Measurements from ENCODE around the gene F10. TPM values are rescaled to one million over a fixed set of nuclear protein-coding genes. Genes with fewer than 3 reads are reported as not detected.

F10 gene
- total and polyA plus RNA-seq, 4 donors: 85.3 to 199 (median 117) TPM

DNA sequence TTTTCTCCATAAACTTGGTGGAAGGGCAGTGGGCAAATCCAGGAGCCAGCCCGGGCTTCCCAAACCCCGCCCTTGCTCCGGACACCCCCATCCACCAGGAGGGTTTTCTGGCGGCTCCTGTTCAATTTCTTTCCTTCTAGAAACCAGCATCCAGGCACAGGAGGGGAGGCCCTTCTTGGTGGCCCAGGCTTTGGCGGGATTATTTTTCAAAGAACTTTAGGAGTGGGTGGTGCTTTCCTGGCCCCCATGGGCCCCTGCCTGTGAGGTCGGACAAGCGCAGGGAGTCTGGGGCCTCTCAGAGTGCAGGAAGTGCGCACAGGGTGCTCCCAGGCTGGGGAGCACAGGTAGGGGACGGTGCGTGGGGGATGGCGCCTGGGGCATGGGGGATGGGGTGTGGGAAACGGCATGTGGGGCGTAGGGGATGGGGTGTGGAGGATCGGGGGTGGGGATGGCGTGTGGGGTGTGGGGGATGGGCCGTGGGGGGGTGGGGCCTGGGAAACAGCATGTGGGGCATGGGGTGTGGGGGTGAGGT lies 16.6 kb upstream of the F10 start:
- peak overlapping the region; percentile 85 to 97 for H3K9ac ChIP-seq (ENCODE audit: low read depth in 1 of 2, low read length in 2 of 2)
- no peaks in the 10 kb centered on the region for H3K9me3 ChIP-seq (ENCODE audit: control insufficient read depth in 4 of 4, low read length in 3 of 4)
- peaks cover 2 to 14% (median 9%) of the 10 kb centered on the region in 4 donors for H3K4me1 ChIP-seq (ENCODE audit: control insufficient read depth in 4 of 4, insufficient read depth in 4 of 4, low read length in 3 of 4)
- H3K27me3 ChIP-seq (ENCODE audit: control insufficient read depth in 4 of 4, insufficient read depth in 4 of 4, low read length in 3 of 4): no peaks in the 10 kb centered on the region
- WGBS: 21% methylated on average over 16 of the region's 16 CpGs
- DNase-seq (ENCODE audit: low spot score): no peak
- no peak for TF ChIP-seq GABPA (IDR thresholded peaks at IDR 0.05 in 1 of 2, conservative IDR thresholded peaks at IDR 0.05 in 1 of 2)
- TF ChIP-seq SP1 (IDR thresholded peaks at IDR 0.05): no peak
- no peak for TF ChIP-seq HNF4G (IDR thresholded peaks at IDR 0.05)
- TF ChIP-seq, protein P1, sequence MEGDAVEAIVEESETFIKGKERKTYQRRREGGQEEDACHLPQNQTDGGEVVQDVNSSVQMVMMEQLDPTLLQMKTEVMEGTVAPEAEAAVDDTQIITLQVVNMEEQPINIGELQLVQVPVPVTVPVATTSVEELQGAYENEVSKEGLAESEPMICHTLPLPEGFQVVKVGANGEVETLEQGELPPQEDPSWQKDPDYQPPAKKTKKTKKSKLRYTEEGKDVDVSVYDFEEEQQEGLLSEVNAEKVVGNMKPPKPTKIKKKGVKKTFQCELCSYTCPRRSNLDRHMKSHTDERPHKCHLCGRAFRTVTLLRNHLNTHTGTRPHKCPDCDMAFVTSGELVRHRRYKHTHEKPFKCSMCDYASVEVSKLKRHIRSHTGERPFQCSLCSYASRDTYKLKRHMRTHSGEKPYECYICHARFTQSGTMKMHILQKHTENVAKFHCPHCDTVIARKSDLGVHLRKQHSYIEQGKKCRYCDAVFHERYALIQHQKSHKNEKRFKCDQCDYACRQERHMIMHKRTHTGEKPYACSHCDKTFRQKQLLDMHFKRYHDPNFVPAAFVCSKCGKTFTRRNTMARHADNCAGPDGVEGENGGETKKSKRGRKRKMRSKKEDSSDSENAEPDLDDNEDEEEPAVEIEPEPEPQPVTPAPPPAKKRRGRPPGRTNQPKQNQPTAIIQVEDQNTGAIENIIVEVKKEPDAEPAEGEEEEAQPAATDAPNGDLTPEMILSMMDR (IDR thresholded peaks at IDR 0.05; ENCODE audit: low read depth, low read length, missing input control): no peak
- no peak for TF ChIP-seq JUND (IDR thresholded peaks at IDR 0.05)
- TF ChIP-seq RXRA (IDR thresholded peaks at IDR 0.05): no peak
- no peak for TF ChIP-seq FOXA1 (IDR thresholded peaks at IDR 0.05)
- no peak for TF ChIP-seq YY1 (IDR thresholded peaks at IDR 0.05)
- TF ChIP-seq, protein P2, sequence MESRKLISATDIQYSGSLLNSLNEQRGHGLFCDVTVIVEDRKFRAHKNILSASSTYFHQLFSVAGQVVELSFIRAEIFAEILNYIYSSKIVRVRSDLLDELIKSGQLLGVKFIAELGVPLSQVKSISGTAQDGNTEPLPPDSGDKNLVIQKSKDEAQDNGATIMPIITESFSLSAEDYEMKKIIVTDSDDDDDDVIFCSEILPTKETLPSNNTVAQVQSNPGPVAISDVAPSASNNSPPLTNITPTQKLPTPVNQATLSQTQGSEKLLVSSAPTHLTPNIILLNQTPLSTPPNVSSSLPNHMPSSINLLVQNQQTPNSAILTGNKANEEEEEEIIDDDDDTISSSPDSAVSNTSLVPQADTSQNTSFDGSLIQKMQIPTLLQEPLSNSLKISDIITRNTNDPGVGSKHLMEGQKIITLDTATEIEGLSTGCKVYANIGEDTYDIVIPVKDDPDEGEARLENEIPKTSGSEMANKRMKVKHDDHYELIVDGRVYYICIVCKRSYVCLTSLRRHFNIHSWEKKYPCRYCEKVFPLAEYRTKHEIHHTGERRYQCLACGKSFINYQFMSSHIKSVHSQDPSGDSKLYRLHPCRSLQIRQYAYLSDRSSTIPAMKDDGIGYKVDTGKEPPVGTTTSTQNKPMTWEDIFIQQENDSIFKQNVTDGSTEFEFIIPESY (IDR thresholded peaks at IDR 0.05): no peak
- TF ChIP-seq NR2F2 (IDR thresholded peaks at IDR 0.05): no peak
- TF ChIP-seq, protein P3, sequence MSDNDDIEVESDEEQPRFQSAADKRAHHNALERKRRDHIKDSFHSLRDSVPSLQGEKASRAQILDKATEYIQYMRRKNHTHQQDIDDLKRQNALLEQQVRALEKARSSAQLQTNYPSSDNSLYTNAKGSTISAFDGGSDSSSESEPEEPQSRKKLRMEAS (IDR thresholded peaks at IDR 0.05): no peak
- peaks cover 0 to 4% (median 0%) of the 10 kb centered on the region in 4 donors for H3K36me3 ChIP-seq (ENCODE audit: control insufficient read depth in 4 of 4, insufficient read depth in 3 of 4, low read depth in 1 of 4, low read length in 3 of 4)
- H3K4me3 ChIP-seq (ENCODE audit: low read depth in 1 of 3, low read length in 3 of 3): peak overlapping the region; percentile 69 to 81 (median 78)
- peak overlapping the region; percentile 88 for H3K27ac ChIP-seq (ENCODE audit: low read depth in 1 of 2, low read length in 2 of 2)

GRCh38 chr13:113106711-113107351 lies 15.8 kb upstream of the F10 start:
- no peak for DNase-seq (ENCODE audit: low spot score)
- WGBS: 73% methylated on average over 25 of the region's 25 CpGs
- Histone ChIP-seq H3K27ac (ENCODE audit: low read depth in 1 of 2, low read length in 2 of 2) (peak overlapping the region in 1 of 2 donors; percentile 28), H3K9ac (ENCODE audit: low read depth in 1 of 2, low read length in 2 of 2) (no peak overlapping the region), H3K4me1 (ENCODE audit: control insufficient read depth in 4 of 4, insufficient read depth in 4 of 4, low read length in 3 of 4) (peaks cover 2 to 14% (median 9%) of the 10 kb centered on the region in 4 donors), H3K9me3 (ENCODE audit: control insufficient read depth in 4 of 4, low read length in 3 of 4) (no peaks in the 10 kb centered on the region), H3K36me3 (ENCODE audit: control insufficient read depth in 4 of 4, insufficient read depth in 3 of 4, low read depth in 1 of 4, low read length in 3 of 4) (peaks cover 0 to 4% (median 0%) of the 10 kb centered on the region in 4 donors), H3K4me3 (ENCODE audit: low read depth in 1 of 3, low read length in 3 of 3) (peak overlapping the region in 1 of 3 donors; percentile 78), H3K27me3 (ENCODE audit: control insufficient read depth in 4 of 4, insufficient read depth in 4 of 4, low read length in 3 of 4) (no peaks in the 10 kb centered on the region)
- TF ChIP-seq, protein P1 (IDR thresholded peaks at IDR 0.05; ENCODE audit: low read depth, low read length, missing input control): no peak
- TF ChIP-seq SP1 (IDR thresholded peaks at IDR 0.05) (no peak), RAD21 (IDR thresholded peaks at IDR 0.05) (no peak), ATF3 (IDR thresholded peaks at IDR 0.05) (no peak), GABPA (IDR thresholded peaks at IDR 0.05 in 1 of 2, conservative IDR thresholded peaks at IDR 0.05 in 1 of 2) (no peak), FOXA1 (IDR thresholded peaks at IDR 0.05) (no peak), REST (IDR thresholded peaks at IDR 0.05) (no peak), FOXA2 (IDR thresholded peaks at IDR 0.05) (no peak), JUND (IDR thresholded peaks at IDR 0.05) (no peak), YY1 (IDR thresholded peaks at IDR 0.05) (no peak), HNF4A (conservative IDR thresholded peaks at IDR 0.05) (no peak), EGR1 (IDR thresholded peaks at IDR 0.05; ENCODE audit: low read depth in 2 of 2) (no peak)
- TF ChIP-seq, protein P3 (IDR thresholded peaks at IDR 0.05): no peak
